Measurements from ENCODE around the gene CCDC149.

Gene CCDC149

DNA sequence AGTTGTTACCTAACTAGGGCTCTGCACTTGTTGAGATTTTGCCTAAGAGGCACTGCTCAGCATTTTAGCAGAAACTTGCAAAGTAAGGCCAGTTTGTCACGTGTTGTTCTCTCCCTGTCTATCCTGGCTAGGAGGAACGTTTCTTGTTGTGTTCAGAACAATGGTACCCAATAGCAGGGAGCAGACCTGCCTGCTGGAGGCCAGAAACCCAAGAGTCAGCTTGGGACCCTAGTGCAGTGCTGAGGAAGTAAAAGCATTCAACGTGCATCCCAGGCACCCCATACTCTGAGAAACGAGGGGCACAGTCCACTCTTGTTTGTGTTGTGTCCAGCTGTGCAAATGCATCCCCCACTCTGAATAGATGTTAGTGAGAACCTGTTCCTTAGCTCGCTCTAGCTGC, 75.1 kb downstream of the CCDC149 start:
- DNase-seq: no peak

DNA sequence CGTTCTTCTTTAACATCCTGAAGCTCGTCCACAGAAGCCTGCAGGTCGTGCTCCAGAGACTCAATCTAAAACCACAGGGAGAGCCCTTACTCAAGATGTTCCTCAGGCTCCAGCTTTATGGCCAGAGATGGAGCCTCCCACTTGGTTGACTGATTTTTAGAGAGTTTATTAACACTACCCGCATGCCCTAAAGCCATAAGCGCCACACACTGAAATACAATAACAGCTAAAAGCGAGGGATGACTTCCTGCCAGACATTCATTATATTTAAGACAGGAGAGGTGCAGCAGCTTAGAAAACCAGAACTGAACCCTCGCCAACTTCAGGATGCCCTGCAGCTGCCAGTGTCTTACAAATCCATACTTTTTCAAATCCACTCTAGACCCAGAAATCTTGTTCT, 75.5 kb downstream of the CCDC149 start:
- DNase-seq: no peak

DNA sequence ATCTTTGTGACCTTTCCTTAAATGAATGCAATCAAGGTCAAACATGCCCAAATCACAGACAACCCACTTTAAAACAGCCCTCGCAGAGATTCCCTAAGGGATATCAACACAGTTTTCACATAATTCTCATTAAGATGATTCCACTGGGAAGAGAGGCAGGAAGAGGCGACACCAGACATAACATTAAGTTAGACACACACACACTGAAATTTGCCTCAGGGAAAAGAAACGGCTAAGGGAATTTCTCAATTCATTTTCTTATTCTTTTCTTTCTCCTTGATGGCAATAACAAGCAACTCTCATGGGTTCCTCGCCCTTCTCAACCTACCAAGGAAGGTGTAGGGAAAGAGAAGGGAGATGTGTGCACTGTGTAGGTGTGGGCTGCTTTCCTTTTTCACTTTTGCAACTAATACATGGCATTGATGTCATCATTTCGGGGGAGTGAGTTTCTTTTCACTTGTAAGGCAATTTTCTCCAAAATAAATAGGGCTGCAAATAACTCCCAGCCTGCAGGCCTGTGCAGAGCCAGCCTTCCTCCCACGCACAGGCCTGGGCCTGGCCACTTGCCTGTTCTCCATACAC, 76.1 kb downstream of the CCDC149 start:
- DNase-seq: no peak

DNA sequence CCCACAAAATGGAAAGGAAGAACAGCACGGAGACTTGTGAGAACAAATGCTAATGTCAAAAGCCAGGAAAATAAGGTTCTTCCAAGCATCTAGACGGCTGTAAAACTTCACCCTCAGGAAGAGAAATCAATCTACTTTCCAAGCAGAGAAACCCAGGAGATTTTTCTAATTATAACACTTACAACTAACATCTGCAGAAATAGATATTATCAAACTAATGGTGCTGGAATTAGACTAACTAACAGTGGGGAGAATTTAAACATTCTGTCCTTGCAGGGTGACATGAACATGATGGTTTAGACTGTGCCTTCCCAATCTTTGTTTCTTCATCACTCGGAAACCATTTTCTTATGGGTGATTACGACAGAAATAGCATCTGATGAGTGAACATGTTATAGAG, 77.1 kb downstream of the CCDC149 start:
- DNase-seq: no peak

DNA sequence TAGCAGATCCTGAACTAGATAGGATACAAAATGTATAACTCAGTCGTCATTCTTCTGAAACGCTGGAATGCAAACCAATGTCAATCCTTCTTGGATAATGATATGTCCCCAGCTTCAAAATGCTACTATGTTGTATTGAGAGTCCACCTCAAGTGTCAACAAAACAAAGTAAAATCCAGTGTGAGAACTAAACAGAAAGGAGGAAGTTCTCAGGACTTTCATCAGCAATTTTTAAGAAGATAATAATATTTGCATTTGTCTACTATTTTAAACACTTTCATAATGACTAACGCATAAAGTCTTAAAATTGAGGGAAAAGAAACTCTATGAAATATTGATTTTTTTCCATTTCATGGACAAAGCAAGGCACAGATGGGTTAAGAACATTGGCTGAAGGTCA, 81.2 kb downstream of the CCDC149 start:
- DNase-seq: no peak

DNA sequence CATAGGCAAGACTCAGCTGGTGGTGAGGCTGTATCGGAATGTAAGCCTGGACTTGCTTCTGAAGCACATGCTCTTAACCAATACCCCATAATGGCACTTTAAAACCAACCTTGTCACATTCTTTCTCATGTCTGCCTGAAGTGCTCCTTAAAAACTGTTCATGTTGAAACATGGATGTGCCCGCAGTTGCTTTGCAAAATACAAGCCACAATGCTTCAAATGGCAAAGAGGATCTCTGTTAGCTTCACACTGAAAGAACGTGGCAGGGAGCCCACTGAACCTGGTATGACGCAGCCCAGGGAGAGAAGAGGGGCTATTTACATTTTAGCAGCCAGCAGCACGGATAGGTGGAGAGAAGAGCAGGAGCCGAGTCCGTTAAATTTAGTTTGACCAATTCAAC, 88.1 kb downstream of the CCDC149 start:
- DNase-seq: no peak

DNA sequence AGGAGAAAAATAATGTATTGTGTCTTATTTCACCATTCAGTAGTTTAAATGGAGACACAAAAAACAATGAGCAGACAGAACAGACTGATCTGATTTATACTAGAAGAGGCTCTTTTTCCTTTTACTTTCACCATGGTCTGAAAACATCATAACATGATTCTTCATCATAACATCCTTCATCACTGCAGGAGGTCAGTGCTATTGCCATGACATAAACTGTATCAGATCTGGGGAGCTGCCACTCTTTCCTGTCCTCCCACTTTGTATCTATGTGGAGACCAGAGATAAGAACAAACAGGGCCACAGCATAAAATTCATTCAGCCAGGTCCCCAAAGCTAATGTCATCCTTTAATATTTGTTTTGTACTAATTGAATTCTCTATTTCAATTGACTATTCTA, 92.3 kb downstream of the CCDC149 start:
- DNase-seq: no peak

DNA sequence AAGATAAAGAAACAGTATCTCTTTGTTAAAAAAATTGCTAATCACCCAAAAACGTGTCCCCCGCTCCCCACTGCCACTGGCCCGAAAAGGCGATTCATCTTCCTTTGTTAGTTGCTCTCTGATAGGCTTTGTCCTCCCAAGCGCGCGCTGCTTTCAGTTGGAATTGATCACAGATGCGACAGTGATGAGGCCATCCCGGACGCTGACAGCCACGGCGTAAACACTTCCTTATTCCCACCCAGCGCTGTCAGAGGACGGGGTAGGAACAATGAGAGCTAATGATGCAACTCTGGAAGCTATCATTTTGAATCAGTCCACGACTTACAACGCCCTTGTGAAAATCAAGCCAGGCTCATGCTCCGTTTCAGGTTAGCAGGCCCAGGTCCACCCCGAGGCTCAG, 96.0 kb downstream of the CCDC149 start:
- no peak for DNase-seq

DNA sequence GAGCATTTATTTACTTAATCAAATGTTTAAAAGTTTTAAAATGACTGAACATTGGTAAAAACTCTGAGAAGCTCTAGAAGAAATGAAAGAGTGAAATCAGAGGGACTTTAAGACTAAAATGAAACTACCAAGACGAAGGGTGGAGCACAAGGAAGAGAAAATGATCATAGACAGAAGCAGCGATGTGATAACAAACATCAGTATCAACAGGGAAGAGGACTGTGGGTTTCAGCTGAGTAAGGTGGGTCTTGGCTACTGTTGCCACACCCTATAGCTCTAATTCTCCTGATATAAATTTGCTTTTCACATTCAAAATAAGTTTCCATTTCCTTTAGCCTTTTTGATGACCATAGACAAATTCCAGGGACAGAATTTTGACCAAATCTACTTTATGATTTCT, 99.1 kb downstream of the CCDC149 start:
- no peak for DNase-seq

DNA sequence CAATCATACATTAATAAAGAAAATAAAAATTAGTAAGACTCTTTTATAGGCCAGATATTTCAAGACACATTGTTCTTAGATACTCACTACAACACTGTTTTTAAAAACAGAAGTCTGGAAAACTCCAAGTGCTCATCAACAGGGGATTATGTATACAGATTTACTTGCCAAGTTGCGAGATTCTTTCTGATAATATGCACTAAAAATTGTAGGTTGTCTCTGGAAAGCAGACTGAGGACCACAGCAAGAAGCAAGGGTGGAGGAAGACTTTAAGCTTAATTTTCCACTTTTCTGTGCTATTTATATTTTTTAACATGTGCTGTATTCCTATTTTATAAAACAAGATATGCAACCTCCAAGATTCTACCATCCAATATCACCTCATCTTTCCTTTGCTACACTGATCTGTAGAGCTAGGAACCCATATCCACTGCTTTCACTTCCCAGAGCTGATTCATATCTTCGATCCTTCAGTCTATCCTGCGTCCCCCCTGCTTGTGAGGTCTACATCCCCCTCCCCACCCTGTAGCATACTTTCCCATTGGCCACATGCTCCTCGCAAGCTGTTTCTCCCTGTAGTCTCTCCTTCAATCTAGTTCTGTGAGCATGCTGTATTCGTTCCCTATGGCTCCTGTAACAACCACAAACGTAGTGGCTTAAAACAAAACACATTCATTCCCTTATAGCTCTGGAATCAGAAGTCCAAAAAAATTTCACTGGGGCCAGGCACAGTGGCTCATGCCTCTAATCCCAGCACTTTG, 101.8 kb downstream of the CCDC149 start:
- no peak for DNase-seq

DNA sequence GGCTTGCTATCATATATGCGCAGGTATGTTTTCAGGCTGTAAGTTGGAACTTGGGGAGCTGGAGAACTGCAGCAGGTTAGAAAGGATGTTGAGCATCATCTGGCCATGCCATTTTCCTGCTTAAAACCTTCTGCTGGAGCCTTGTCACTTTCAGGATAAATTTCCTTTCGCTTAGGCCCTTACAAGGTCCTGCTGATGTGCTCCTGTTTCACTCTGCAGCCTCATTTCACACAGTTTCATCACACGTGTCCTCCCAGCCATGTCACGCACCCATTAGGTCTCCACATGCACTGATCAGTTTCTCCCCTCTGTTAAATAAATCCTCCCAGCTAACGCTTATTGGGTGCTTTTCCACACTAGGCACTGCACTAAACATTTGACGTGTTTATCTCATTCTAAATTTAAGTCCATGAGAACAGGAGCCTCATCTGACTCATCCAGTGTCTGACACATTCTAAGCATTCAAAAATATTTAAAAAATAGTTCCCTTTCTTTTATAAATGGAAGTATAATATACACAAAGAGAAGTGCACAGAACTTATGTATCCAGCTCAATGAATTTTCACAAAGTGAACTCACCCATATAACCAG, 102.9 kb downstream of the CCDC149 start:
- DNase-seq: no peak

DNA sequence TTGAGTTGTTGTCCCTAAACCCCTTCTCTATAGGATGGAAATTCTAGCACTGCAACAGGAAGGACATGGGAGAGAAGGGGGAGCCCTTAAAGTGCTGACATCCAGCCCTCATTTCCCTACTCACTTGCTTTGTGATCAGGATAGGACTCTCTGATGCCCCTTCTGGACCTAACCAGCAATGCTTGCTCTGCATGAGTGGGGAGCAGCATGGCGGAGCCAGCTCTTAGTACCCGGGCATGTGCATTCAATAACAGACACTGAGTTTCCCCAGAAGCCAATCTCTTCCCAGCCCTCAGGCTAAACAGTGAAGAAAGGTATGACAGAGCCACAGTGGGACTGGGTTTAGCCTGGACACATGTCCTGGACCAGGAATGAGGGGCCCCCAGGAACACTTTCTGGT, 103.5 kb downstream of the CCDC149 start:
- DNase-seq: no peak

DNA sequence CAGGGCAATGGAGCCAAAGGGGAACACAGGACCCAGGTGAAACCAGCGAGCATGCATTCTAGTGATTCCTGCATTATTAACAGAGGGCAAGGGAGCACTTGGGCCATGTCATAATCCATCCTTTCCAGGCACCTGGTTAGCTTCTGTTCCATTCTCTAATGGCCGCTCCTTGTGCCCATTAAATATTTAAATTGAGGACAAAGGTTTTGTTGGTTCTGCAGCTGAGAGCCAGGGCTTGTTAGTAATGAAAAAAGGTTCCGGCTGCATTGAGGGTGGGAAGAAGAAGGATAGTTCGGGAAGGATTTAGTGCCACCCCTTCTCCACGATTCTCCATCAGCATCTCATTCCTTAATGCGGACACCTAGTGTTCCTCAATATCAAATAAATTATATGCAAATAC, 103.9 kb downstream of the CCDC149 start:
- no peak for DNase-seq

DNA sequence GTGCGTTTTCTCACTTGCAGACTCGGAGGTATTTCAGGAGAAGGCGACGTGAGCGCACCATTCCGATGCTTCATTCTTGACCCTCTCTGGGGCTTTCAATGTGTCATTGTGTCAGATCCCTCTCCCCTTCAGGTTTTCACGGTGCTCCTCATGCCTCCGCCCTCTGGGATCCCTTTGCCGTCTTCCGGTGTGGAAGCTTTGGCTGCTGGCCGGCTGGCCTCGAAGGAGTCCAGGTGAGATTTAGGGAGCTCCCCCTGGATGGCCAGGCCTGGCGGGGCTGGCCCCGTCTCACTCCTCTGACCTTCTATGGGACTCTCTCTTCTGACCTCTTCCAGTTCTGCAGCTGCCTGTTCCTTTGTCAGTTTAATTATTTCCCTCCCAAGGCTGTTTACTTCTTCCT, 104.6 kb downstream of the CCDC149 start:
- no peak for DNase-seq

DNA sequence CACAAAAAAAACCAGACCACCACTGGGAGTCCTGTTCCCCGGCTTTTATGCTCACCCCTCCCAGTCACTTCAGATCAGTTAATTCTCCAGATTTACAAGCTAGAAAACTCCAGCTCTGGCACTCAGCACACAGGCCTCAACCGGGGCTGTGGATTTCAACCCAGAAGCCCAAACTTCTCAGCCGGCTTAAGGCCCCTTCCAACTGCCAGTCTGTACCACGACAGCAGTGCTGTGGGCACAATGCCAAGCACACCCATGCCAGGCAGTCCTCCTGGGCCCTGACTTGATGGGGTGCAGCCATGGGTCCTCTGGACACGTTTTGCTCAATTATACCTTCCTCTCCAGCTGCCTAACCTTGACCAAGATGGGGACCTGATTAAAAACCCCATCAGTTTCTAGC, 105.2 kb downstream of the CCDC149 start:
- DNase-seq: no peak

DNA sequence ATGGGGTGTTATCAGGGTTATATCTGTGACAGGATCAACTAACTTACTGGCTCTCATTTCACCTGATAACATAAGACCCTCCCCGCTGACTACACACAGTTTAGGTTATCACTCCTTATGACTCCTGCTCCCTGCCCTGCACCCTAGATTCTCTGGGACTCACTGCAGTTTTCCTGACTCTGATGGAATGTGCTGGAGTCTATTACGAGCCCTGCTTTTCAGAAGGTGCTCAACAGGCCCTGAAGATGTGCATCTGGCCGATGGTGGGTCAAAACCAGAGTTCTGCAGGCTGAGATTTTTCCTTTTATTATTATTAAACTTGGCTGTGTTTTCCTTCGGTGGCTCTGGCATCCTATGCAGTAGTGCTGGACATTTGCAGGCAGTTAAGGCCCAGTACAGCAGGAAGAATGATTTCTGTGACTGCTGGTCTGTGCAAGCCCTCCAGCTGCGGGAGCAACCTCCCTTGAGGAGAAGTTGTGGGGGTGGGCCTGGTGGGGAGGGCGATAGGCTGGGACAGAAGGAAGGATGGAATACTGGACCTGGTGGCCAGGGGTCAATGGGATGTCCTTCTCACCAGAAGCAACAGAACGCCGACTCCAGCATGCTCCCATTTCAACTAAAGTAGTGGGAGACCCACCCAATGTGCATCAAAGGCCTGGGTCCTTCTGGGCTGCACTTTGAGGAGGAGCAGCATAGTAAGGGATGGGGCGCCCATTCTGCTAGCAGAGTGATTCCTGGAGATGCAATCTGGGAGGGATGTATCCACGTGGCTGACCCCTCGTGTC, 106.4 kb downstream of the CCDC149 start:
- DNase-seq: no peak

DNA sequence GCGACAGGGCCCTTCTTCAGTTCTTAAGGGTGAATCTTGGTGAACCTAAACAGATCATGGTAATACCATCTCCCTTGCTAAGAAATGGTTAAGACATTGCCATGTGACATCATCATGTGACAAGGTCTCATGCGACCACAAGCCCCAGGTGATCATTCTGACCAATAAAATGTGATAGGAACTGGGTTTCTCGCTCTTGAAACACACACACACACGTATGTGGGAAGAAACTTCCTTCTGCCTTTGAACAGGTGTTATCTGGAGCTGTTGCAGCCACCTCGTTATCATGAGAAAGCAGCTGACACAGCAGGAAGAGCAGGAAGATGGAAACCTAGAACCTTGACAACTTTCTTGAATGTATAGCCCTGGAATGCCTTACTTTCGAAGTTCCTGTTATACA, 107.3 kb downstream of the CCDC149 start:
- no peak for DNase-seq

DNA sequence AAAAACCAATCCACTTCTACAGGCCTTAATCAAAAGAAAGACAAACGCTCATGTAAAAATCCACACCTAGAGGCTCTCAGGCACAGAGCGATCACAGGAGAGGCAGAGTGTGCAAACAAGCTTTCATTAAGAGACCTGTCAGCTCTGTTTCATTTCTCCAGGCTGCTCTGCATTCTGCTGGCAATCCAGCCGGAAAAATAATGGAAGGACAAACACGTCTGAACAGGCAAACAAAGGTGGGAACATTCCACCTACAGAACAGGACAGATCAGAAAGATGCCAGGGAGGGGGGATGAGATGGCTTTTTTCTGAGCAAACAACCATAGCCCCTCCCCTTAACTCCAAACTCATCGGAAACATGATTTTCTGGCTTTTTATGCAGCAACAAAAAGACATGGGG, 107.8 kb downstream of the CCDC149 start:
- no peak for DNase-seq

DNA sequence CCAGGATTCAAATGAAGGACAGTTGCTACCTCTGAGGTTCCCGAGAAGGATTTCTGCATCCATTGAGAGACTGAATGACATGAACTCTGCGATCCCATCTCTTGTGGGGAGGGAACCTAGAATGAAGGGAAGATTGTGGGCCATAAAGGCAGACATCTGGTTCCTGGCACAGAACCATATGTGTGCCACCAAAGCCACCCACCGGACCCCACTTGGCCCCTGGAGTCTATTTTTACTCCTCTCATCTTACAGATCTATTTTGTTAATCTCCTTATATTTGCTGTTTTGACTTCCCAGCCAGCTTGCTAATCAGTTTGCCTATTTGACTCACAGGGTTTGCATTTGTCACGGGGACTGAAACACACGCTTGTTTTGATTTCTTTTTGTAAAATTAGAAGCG, 110.2 kb downstream of the CCDC149 start:
- DNase-seq: no peak

DNA sequence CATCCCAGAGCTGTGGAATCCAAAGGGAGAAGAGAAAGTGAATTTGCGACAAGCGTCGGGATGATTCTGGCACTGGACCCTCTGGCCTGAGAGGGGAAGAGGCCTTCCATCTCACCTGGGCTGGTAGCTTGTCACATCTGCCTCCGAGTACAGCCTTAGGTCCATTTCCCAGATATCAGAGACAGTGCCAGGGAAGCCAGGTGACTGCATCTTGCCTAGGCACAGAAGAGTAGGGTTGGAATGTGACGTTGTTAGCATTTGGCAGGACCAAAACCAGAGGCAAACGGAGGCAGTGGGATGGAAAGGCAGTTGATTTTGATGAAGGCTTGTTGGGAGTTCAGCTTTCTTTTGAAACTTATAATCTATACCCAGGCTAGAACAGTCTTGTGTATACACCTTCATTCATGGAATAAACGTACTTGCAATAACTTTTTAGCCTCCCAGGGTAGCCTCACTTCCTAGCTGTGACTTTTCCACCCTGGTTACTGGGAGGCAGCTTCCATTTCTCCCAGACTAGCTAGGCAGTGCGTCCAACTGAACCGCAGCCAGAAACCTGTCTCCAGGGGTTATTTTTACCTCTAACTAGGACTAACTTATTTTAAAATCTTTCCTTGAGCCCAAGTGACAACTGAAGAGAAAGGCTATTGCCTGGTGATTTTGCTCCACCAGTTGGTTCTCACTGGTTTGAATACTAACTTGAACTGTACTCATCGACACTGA, 111.5 kb downstream of the CCDC149 start:
- no peak for DNase-seq

DNA sequence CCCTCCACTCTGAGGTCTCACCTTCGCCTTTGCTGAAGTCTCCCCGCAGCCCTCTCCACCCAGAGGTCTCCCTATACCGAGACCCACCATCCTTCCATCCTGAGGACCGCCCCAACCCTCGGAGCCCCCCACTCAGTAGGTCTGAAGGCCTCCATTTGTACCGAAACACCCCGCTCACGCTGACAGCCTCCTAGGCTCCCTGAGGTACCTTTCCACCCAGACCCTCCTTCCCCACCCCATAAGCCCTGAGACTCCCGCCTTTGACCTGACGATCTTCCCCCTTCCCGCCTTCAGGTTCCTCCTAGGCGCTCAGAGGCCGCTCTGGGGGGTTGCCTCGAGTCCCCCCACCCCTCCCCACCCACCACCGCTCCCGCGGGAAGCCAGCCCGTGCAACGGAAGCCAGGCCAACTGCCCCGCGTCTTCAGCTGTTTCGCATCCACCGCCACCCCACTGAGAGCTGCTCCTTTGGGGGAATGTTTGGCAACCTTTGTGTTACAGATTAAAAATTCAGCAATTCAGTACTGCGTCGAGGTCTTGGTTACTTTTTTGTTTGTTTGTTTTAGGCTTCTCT, 112.4 kb downstream of the CCDC149 start:
- DNase-seq: no peak

DNA sequence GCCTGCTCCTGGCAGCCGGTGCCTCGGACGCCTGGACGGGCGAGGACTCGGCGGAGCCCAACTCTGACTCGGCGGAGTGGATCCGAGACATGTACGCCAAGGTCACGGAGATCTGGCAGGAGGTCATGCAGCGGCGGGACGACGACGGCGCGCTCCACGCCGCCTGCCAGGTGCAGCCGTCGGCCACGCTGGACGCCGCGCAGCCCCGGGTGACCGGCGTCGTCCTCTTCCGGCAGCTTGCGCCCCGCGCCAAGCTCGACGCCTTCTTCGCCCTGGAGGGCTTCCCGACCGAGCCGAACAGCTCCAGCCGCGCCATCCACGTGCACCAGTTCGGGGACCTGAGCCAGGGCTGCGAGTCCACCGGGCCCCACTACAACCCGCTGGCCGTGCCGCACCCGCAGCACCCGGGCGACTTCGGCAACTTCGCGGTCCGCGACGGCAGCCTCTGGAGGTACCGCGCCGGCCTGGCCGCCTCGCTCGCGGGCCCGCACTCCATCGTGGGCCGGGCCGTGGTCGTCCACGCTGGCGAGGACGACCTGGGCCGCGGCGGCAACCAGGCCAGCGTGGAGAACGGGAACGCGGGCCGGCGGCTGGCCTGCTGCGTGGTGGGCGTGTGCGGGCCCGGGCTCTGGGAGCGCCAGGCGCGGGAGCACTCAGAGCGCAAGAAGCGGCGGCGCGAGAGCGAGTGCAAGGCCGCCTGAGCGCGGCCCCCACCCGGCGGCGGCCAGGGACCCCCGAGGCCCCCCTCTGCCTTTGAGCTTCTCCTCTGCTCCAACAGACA, 113.1 kb downstream of the CCDC149 start:
- no peak for DNase-seq
